Stimulated activated CD4-positive, alpha-beta T cell treated with anti-CD3 and anti-CD28 coated beads, Interleukin-2, amount 100 ng/mL, for 24 hours (primary cell): ENCODE measurements around the gene TGFBR3L.
A peak's percentile ranks its signal among the peaks of the same experiment; 100 is the strongest.
"Not testable (repeated sequence)": the region's sequence is repeated elsewhere in the genome, so short reads cannot be mapped to it uniquely, and the experiment has no call there.

Experiments used
- DNase-seq, 2 donors: peaks; one replicate each; pipeline ENCODE4 v3.0.0-alpha.2; 2020

Gene TGFBR3L

DNA sequence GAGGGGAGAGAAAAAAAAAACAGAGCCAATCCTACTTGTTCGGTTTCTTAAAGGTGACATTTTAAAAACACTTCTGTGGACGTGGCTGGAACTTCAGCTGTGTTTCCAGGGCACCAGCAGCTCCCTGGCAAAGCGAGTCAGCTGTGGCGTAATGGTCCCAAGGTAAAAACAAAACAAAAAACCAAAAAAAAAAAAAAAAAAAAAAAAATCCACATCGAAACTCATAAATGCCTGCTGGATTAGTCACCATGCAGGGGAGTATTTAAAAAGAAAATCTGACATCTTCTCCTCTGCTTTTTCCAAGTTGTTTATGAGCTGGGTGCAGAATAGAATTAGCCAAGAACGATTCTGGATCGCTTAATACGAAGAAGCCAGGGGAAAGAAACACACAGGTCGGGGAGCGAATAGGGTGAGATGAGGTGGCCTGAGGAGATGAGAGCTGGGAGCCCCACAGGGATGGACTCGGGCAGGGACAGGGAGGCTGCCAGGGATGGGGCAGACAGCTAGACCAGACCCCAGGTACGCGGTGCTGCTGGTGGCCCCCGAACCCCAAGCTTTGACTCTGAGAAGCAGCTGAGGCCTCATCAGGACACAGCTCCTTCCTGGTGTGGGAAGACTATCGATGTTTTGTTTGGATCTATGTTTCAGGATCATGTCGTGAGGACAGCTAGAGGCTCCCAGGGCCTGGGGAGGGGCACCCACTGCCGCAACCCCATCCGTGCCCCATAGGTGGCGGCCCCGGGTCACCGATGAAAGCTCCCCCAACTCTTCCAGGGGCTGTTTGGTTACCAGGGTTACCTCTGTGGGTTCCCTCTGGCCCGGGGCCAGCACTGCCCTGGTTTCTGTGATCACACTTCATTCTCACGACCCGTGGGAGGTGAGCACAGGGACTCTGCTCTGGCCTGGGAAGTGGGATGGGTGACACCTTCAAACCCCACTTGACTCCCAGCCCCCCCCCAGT lies 14.4 kb downstream of the TGFBR3L start:
- DNase-seq: peak; percentile 67 to 68

DNA sequence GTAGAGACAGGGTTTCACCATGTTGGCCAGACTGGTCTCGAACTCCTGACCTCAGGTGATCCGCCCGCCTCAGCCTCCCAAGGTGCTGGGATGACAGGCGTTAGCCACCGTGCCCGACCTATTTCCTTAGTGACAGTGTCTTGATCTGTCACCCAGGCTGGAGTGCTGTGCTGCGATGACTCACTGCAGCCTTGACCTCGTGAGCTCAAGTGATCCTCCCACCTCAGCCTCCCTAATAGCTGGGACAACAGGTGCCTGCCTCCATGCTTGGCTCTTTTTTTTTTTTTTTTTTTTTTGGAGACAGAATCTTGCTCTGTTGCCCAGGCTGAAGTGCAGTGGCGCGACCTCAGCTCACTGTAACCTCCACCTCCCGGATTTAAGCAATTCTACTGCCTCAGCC lies 15.4 kb downstream of the TGFBR3L start:
- not testable (repeated sequence) for DNase-seq

DNA sequence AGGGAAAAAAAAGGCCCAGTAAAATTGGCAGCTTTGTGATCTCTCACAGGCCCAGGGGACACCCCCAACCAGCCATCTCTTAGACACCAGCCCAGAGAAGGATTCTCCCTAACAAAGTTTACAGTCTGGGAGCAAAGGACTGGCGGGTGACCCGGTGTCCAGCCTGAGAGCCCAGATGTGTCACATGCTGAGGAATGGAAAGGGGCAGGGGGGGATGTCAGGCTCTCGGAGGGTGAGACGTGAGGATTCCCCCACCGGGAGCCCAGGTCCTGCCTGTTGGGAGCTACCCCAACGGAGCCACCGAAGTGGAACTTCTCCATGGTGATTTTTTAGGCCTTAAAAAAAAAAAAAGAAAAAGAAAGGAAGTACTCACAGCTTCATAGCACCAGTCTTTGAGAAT lies 16.1 kb downstream of the TGFBR3L start:
- DNase-seq: no peak

DNA sequence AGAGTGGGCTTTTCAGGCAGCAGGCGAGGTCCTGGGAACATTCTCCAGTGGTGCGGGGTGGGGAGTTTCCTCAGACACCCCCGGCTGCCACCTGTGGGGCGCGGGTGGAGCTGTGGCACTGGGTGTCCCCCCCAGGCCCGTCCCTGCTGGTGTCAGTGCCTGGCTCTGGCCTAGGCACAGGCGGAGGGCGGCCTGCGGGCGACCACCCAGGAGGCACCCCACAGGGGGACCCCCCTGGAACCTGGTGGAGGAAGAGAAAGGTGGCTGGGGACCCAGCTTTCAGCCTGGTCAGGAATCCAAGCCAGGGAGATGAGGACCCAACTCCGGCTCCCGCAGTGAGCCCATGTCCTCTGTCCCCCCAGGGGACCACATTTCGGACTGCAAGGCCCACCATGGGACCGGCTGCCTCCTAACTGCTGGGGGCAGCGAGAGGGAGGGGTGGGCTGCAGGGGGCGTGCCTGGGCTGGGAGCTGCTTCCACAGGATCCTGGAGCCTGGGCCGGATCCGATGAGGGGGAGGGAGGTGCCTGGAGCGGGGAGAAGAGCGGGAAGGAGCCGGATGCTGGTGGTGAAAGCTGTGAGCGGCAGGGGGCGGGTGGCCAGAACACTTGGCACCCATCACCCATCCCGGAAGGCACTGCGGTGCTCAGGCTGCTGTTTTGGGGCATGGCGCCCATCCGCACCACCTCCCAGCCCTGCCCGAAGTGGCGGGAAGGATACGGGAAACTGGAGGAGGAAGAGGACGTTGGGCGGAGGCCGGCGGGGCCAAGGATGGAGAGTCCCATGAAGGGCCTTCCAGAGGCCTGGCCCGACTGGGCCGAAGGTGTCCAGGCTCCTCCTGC lies 16.8 kb downstream of the TGFBR3L start:
- no peak for DNase-seq

DNA sequence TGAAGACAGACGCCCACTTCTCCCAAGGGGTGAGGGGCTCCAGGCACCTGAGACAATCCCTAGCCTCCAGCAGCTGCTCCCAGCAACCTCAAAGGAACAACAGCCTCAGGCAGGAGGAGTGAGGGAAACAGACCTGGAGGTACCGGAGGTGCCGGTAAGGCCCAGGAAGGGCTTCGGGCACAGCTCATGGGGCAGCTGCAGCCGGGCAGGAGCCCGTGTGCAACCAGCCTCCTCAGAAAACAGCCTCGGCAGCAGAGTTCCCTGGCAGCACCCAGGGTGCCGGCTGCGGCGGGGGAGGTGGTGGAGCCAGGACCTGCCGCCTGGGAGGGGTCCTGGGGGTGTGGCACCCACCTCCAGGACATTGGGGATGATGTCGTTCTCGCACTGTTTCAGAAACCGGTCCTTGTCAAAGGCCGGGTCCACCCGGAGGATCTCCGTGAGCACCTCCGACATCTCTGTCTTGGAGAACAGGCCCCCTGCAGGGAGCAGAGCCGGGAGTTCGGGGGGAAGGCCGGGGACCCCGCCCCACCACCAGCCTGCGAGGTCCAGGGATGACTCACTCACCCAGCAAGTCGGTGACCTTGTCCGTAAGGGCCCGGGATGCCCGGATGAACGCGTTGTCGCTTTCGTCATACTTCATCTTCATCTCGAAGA lies 17.8 kb downstream of the TGFBR3L start:
- DNase-seq: no peak

DNA sequence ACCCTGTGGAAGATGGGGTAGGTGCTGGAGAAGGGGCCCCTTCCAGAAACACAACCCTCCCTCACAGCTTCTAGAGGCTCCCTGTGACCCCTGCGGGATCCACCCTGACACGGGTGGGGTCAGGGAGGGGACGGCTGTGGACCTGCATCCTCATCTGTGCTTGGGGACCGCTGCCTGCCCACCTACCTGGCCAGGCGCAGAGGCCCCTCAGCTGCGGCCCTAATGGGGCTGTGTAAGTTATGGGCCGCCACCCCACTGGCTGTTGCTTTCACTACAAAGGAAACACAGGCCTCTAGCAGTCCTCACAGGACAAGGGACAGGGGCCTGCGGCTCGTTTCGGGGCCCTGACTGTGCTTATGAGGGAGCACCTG lies 18.3 kb downstream of the TGFBR3L start:
- DNase-seq: no peak

DNA sequence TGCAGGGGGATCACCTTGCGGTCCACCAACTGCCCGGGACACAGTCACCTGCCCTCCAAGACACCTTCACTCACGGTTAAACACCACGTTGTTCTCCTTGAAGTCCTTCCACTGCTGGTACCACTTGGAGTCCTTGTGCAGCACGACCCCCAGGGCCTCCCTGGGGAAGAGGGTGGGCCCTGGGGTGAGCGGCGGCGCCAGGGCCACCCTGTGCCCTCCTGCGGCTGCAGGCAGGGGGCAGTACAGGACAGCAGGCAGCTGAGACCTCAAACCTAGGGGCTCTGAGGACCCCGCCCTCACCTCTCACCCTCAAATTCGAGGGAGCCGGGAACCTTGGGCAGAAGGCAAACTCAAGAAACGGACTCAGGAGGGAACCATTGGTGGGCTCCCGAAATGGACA lies 18.8 kb downstream of the TGFBR3L start:
- no peak for DNase-seq

DNA sequence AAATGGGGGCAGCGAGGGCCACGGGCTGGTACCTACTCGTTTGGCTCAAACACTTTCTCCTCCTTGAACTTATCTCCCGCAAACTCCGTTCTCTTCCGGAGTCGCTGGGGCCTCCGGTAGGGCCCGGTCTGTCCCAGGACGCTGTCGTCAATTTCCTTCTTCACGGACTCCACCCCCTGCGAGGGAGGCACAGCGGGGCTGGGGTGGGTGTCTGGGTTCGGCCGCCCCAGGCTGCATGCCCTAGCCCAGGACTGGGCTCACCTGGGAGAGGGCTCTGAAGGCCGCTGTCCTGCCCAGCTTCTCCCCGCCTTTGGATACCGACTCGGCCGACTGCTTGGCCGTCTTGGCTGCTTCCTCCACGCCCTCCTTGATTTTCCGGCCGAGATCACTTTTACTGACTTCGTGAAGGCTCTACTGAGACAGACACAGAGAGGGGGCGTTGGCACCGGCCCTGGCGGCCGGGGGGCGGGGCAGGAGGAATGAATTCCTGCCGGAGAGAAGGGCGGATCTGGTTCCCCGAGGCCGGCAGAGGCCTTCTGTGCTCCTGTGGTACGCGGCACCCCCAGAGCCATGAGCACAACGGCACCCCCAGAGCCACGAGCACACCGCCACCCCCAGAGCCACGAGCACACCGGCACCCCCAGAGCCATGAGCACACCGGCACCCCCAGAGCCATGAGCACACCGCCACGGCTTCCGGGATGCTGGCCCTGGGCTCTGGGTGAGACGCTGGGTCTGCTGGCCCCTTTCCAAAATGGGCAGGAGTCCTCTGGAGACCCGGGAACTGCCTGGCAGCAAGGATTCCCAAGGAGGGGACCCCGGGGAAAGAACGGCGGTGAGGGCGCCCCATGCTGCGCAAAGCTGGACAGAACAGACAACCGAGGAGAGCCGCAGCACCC lies 19.4 kb downstream of the TGFBR3L start:
- DNase-seq: no peak

DNA sequence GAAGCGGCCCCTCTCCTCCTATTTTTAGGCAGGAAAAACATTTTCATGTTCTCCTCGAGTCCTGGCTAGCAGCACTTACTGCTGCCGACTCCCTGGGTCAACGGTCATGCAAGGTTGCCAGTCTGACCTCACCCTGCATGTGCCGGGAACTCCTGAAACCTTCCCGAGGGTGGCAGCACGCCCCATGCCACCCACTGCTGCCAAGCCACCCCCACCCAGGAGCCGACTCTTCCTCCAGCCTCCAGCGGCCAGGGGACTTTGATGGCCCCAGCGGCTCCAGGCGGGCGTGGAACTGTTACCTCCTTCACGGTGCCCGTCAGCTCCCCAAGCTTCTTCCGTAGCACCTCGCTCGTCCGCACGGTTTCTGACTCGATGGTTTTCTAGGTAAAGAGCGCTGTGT lies 20.1 kb downstream of the TGFBR3L start:
- DNase-seq: no peak

DNA sequence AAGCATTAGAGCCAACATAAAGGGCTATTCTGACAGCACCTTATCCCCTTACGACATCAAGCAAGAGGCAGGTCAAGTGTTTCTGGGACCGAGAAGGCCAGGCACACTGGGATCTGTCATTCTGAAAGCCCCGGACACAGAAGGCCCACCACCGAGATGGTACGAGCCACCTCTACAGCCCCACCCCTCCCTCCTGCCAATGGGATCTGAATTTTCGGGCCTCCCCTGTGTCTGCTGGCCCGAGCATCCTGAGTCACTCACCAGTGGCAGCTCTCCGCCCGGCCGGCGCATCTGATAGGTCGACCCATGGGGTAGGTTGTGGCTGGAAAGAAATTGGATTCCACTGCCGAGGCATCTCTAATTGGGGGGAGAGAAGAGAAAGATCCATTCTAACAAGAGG lies 26.2 kb downstream of the TGFBR3L start:
- DNase-seq: no peak

DNA sequence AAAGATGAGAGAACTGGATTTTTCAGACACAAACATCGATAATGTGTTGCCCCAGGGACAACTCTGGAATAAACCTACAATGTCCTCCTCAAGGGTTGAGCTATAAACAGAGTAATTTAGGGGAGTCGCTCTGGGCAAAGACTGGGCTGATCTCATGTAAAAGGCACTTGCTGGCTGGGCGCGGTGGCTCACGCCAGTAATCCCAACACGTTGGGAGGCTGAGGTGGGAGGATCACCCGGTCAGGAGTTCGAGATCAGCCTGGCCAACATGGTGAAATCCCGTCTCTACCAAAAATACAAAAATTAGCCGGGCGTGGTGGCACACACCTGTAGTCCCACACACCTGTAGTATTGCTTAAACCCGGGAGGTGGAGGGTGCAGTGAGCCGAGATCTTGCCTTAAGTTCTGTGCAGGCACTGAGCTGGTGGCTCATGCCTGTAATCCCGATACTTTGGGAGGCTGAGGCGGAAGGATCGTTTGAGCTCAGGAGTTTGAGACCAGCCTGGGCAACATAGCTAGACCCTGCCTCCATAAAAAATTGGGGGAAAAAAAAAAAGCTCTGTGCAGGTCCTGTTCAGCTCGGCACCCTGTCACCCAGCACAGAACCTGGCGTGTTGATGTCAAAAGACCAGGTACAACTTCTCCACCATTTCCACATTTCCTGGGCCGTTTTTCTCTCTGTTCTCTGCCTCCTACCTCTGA lies 27.4 kb downstream of the TGFBR3L start:
- DNase-seq: no peak

DNA sequence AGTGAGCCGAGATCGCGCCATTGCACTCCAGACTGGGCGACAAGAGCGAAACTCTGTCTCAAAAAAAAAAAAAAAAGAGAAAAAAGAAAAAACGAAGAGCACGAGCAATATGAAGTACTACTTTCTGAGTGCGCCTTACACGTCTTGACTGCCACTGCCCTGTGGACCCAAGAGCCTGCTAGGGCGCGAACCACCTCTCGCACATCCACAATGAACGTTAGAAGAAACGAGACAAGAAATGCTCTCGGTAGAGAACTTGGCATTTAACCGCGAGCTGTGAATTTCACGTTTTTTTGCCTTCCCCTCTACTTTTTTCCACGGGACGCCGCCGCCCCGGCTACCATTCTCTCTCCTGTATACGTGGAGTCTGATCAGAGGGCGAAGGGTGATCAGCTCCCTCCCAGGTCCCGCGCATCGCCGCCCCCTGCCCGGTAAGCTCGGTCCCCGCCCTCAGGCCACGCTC lies 28.4 kb downstream of the TGFBR3L start:
- DNase-seq: no peak

DNA sequence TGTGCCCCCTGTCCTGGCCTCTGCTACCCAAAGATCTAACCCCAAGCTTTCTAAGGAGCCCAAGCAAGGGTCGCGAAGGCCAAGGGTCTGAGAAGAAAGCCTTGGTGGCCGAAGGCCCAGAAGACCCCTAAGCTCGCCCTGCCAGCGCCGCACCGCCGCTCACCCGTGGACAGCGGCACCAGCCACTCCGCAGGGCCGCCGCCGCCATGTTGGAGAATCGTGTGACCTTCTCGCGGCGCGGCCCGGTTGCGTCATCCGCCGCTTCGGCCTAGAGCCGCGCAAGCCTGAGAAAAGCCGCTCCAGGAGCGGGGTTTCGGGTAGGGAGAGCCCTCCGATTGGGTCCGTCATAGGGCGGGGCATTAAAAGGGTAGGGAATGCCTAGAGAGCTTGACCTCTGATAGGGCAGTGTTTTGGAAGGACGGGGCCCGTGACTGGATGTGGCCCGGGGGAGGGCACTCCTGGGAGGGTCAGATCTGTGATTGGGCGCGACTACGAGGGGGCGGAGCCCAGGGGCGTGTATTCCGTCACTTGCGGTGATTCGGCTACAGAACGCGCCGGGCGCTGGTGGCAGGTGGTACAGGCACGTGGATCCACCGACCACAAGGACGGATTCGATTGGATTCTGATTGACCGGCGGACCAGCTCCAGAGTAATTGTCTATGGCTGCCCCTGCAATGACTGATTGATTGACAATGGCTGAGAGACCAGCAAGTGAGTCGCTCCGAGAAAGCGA lies 29.0 kb downstream of the TGFBR3L start, which contains the start of gene TIMM44:
Gene TIMM44, minus strand, starts transcription at position 223 of the 733 bp plus-strand sequence. Its CDS starts 15 bp downstream, at position 208.
- peak; percentile 98 for DNase-seq

DNA sequence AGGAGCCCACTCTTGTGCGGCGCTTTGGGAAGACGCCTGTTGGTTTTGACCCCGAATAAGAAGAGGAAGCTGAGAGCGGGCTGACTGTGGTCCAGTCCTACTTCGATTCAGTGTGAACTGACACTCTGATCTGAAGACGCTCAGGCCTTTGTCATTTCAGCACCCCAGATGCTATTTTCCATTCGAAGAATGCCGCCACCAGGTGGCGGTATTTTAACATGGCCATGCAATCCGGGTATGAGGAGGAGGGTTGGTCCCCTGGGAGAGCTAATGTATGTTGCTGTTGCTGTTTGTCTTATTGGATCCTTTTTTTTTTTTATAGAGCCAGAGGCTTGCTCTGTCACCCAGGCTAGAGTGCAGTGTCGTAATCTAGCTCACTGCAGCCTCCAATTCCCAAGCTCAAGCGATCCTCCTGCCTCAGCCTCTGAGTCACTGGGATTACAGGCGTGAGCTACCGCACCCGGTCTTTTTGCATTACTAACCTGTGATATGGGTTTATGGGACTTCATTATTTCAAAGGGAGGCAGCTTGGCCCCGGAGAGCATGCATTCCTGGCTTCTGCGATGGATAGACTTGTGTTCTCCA lies 29.6 kb downstream of the TGFBR3L start:
- peak; percentile 91 to 92 for DNase-seq

DNA sequence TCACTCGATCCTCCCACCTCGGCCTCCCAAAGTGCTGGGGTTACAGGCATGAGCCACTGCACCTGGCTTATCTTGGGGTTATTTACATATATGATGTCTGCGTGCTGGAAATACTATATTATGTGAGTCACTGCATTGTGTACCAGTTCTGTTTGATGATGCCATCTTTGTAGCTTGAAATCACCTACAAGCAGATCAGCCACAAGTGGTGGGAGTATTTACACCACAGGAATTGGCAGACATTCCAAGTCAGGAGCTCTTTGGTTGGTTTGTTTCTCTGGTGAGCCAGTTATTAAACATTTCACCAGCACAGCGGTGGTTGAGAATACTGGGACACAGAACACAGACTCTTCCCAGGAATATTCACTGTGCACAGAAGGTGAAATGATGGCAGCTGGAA lies 33.3 kb downstream of the TGFBR3L start:
- no peak for DNase-seq

DNA sequence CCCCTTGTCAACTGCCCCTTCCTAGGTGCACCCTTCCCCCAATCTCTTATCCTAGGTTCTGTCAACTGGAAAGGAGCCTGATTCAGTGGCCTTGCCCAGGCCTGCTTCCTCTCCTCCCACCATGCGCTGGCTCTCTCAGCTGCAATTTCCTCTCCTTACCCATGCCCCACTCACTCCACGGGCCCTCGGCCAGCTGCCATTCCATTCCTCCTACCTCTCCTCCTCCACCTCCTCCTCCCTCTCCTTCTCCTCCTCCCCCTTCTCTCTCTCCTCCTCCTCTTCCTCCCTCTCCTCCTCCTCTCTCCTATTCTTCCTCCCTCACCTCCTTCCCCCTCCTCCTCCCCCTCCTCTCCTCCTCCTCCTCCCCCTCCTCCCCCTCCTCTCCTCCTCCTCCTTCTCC lies 38.4 kb downstream of the TGFBR3L start:
- DNase-seq: no peak

DNA sequence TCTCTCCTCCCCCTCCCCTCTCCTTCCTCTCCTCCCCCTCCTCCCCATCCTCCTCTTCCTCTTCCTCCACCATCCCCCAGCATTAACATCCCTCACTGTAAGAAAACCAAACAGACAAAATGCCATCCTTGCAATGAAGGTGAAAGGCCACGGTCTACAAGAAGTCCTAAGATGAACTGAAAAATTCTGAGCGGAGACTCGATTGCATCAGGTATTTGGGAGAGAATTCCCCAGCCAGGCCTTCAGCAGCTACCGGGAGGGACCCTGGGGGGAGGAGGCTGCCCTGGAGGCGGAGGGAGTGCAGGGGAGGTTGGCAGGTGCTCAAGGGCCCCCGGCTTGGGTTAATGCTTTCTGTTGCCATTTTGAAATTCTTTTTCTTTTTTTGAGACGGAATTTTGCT lies 38.9 kb downstream of the TGFBR3L start:
- DNase-seq: no peak

DNA sequence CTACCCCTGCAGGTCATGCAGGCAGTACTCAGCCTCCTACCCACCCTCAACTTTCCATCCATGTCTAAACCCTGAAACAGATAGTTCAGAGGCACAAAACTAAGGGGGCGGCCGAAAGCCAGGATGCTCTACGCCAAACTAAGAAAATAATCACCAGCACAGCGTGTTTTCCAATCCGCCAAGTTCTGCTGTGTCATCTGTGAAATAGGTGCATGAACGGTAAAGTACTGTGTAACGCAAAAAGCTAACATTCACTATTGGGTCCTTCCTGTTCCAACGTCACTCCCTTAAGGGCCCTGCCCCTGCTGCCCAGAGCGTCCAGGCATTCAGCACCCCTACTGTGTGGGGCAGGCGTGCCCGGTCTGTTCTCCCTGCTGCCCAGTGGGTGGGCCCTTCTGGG lies 41.1 kb downstream of the TGFBR3L start:
- DNase-seq: no peak

DNA sequence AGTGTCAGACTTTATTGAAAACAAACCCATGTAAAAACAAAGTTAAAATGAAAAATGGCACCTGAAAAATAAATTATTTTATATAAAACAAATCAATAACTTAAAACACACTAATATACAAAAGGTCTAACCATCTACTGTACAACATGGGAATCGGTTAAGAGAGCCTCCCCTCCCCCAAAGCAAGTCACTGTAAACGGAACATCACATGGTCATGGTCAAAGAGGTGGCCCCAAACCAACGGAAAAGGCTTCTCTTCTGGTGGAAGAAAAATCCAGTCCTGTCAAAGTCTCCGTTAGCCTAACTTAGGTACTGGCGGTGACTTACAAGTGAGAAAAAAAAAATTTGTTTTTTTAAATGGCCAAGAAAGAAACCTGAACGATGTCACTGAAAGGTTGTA lies 44.6 kb downstream of the TGFBR3L start:
- DNase-seq: no peak

DNA sequence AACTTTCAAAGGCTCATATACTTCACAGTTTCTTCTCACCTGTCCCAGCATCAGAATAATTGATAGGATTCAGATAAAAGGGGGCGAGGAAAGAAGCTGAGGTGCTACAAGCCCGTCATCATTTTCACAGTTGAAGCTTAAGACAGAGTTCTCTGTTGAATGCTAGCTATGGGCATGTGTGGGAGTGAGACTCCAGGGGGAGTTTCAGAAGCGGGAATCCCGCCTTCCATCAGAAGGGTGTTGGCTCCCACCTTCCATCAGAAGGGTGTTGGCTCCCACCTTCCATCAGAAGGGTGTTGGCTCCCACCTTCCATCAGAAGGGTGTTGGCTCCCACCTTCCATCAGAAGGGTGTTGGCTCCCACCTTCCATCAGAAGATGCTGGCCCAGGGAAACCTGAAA lies 46.5 kb downstream of the TGFBR3L start:
- not testable (repeated sequence) for DNase-seq
